NB4 (cell line): ENCODE data around the gene FBN1.

Experiments
- DNase-seq: peaks from one replicate; pipeline ENCODE4 v3.0.0; 2010; ENCODE audit warnings: low read depth
- H3K4me3 ChIP-seq: one replicate; pipeline ENCODE4 v1.5.1; 2011; ENCODE audit warnings: mild to moderate bottlenecking, low read depth, low read length, moderate library complexity
- MYC ChIP-seq: IDR thresholded peaks from 2 replicates; pipeline ENCODE4 v1.6.1; 2011; ENCODE audit warnings: low read depth, low read length
- POLR2A ChIP-seq: IDR thresholded peaks from 2 replicates; pipeline ENCODE4 v1.6.1; 2011; ENCODE audit warnings: mild to moderate bottlenecking; ENCODE audit not compliant: insufficient read length; ENCODE audit errors: extremely low read depth
- TF ChIP-seq, protein P1 (sequence below): IDR thresholded peaks from one replicate; pipeline ENCODE4 v1.5.1; 2012; ENCODE audit warnings: low read depth, low read length
- TF ChIP-seq, protein P2 (sequence below): IDR thresholded peaks from 2 replicates; pipeline ENCODE4 v1.6.1; 2011; ENCODE audit warnings: low read depth, low read length

Gene FBN1

GRCh38 chr15:48442011-48442410 is 203.5 kb downstream of the FBN1 start:
- no peak overlapping the region for H3K4me3 ChIP-seq
- no peak for DNase-seq
- TF ChIP-seq MYC: no peak
- TF ChIP-seq POLR2A: no peak
- TF ChIP-seq, protein P1, sequence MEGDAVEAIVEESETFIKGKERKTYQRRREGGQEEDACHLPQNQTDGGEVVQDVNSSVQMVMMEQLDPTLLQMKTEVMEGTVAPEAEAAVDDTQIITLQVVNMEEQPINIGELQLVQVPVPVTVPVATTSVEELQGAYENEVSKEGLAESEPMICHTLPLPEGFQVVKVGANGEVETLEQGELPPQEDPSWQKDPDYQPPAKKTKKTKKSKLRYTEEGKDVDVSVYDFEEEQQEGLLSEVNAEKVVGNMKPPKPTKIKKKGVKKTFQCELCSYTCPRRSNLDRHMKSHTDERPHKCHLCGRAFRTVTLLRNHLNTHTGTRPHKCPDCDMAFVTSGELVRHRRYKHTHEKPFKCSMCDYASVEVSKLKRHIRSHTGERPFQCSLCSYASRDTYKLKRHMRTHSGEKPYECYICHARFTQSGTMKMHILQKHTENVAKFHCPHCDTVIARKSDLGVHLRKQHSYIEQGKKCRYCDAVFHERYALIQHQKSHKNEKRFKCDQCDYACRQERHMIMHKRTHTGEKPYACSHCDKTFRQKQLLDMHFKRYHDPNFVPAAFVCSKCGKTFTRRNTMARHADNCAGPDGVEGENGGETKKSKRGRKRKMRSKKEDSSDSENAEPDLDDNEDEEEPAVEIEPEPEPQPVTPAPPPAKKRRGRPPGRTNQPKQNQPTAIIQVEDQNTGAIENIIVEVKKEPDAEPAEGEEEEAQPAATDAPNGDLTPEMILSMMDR: no peak
- TF ChIP-seq, protein P2, sequence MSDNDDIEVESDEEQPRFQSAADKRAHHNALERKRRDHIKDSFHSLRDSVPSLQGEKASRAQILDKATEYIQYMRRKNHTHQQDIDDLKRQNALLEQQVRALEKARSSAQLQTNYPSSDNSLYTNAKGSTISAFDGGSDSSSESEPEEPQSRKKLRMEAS: no peak

DNA sequence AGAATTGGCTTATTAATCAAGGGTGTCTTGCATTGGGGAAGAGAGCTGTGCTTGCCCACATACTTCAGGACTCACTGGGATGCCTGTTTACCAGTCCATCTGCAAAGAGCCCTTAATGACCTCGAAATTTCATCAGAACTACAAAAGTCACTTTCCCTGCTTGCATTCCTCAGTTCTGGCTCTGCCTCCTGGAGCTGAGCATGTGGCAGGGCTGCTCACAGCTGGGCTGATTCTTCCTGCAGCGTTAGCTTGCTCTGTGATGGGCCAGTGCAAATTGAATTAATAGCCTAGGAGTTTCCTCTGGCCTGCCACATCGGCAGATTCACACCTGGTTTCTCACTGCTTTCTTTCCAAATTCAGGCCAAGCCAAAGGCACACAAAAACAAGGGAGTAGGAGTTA is 205.4 kb downstream of the FBN1 start:
- no peak for DNase-seq
- TF ChIP-seq, protein P2: no peak
- TF ChIP-seq, protein P1: no peak
- TF ChIP-seq POLR2A (no peak), MYC (no peak)

GRCh38 chr15:48437178-48437577 is 208.3 kb downstream of the FBN1 start:
- TF ChIP-seq, protein P1: no peak
- H3K4me3 ChIP-seq: no peak overlapping the region
- DNase-seq: no peak

More for the DNA sequence above, 205.4 kb downstream of the FBN1 start:
- no peak overlapping the region for H3K4me3 ChIP-seq

- no peak overlapping the region for H3K4me3 ChIP-seq
- TF ChIP-seq, protein P2: no peak
- TF ChIP-seq, protein P1: no peak
- TF ChIP-seq POLR2A (no peak), MYC (no peak)
- DNase-seq: no peak
Measured at GRCh38 chr15:48435321-48435720, 210.2 kb downstream of the FBN1 start.

- no peak for DNase-seq
- no peak overlapping the region for H3K4me3 ChIP-seq
- TF ChIP-seq MYC: no peak
Measured at GRCh38 chr15:48433226-48433886, 212.2 kb downstream of the FBN1 start.

DNA sequence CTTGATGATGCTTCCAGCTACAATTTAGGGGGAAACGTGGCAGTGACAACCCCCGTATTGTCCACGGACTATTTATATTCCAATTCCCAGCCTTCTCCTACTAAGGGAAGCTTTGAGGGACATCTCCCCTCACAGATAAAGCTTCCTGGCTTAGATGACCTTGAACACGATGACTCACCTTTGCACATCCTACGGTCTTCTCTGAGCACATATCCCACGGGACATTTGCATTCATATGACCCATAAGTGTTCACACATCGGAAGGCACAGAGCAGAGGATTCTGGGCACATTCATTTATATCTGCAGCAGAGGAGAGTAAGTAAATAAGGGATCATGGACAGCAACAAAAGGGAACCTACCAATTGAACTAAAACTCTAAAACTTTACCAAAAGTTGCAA is 212.8 kb downstream of the FBN1 start:
- no peak overlapping the region for H3K4me3 ChIP-seq
- TF ChIP-seq POLR2A: no peak
- TF ChIP-seq, protein P2: no peak
- TF ChIP-seq, protein P1: no peak
- TF ChIP-seq MYC: no peak
- no peak for DNase-seq
